ENCODE data around the gene B3GAT3. TPM values are rescaled to one million over a fixed set of nuclear protein-coding genes. Genes with fewer than 3 reads are reported as not detected.
"Not testable (repeated sequence)": the region's sequence is repeated elsewhere in the genome, so short reads cannot be mapped to it uniquely, and the experiment has no call there.

B3GAT3 gene
- total and polyA plus RNA-seq, 2 donors (not counting 3 experiments of a cell fraction or from before 2014, with no cell fraction given) = 31.6 to 37.2 TPM

GRCh38 chr11:62588966-62589637 is 32.7 kb downstream of the B3GAT3 start:
- Histone ChIP-seq H3K27me3 (ENCODE audit: control insufficient read depth in 2 of 2, insufficient read depth in 2 of 2, low read length in 2 of 2) (no peaks in the 10 kb centered on the region), H3K4me3 (replicated peaks in 1 of 3; ENCODE audit: insufficient read depth in 1 of 3, low read depth in 1 of 3, low read length in 3 of 3) (no peak overlapping the region), H3K9me3 (replicated peaks; ENCODE audit: control insufficient read depth, insufficient read depth, low read length) (no peaks in the 10 kb centered on the region), H3K79me2 (ENCODE audit: control insufficient read depth, insufficient read depth, low read length) (peaks cover 9% of the 10 kb centered on the region), H4K20me1 (replicated peaks; ENCODE audit: control insufficient read depth, extremely low read depth, insufficient read depth, low read length) (no peaks in the 10 kb centered on the region), H3K27ac (ENCODE audit: insufficient read depth, low read depth, low read length) (no peak overlapping the region), H3K36me3 (ENCODE audit: control insufficient read depth in 2 of 2, extremely low read depth in 1 of 2, insufficient read depth in 2 of 2, low read length in 2 of 2) (peaks cover 9 to 12% of the 10 kb centered on the region in 2 experiments), H3K4me1 (ENCODE audit: control insufficient read depth, extremely low read depth, insufficient read depth, low read length) (peaks cover 18% of the 10 kb centered on the region), H3K4me2 (ENCODE audit: insufficient read depth, low read length) (no peak overlapping the region), H2AFZ (ENCODE audit: low read depth, low read length) (no peak overlapping the region), H3K9me1 (replicated peaks; ENCODE audit: control insufficient read depth, extremely low read depth, insufficient read depth, low read length) (no peaks in the 10 kb centered on the region), H3K9ac (replicated peaks; ENCODE audit: extremely low read depth, insufficient read depth, low read length) (no peak overlapping the region)
- DNase-seq (ENCODE audit: low read depth, low spot score) = peak; percentile 50
- ChIA-PET CTCF (interaction anchor here (0.9 to 1.5 kb wide), 5 partner anchors 12 to 28 kb away, joined by 3 to 9 read pairs (median 5); partner anchors contain the start of gene EEF1G), POLR2A (no interaction called here)
- no TSS peak for BruUV-seq (replicated peaks)
- dilution Hi-C loops (cut with MboI; ENCODE audit: extremely low pct_ligation_motif_present, low sequenced_read_pairs) = no loop called here
- intact Hi-C loops (cut with micrococcal nuclease) = no loop called here
- TF ChIP-seq CTCF (IDR thresholded peaks at IDR 0.05; ENCODE audit: extremely low read depth in 1 of 2, insufficient read depth in 1 of 2, low read depth in 1 of 2, low read length in 2 of 2) = peak; percentile 23 to 39
- TF ChIP-seq EZH2 (IDR thresholded peaks at IDR 0.05; ENCODE audit: borderline replicate concordance, low read depth, low read length, severe bottlenecking) = no peak
- FAIRE-seq = no peak

GRCh38 chr11:62585356-62585755 is 36.4 kb downstream of the B3GAT3 start:
- H3K27ac ChIP-seq (ENCODE audit: insufficient read depth, low read depth, low read length); H2AFZ ChIP-seq (ENCODE audit: low read depth, low read length); H3K4me1 ChIP-seq (ENCODE audit: control insufficient read depth, extremely low read depth, insufficient read depth, low read length); intact Hi-C loops (cut with micrococcal nuclease); H3K9ac ChIP-seq (replicated peaks; ENCODE audit: extremely low read depth, insufficient read depth, low read length); BruUV-seq (replicated peaks); dilution Hi-C loops (cut with MboI; ENCODE audit: extremely low pct_ligation_motif_present, low sequenced_read_pairs); H3K9me1 ChIP-seq (replicated peaks; ENCODE audit: control insufficient read depth, extremely low read depth, insufficient read depth, low read length); H3K4me2 ChIP-seq (ENCODE audit: insufficient read depth, low read length); H3K27me3 ChIP-seq (ENCODE audit: control insufficient read depth in 2 of 2, insufficient read depth in 2 of 2, low read length in 2 of 2); H3K9me3 ChIP-seq (replicated peaks; ENCODE audit: control insufficient read depth, insufficient read depth, low read length); H4K20me1 ChIP-seq (replicated peaks; ENCODE audit: control insufficient read depth, extremely low read depth, insufficient read depth, low read length); H3K4me3 ChIP-seq (replicated peaks in 1 of 3; ENCODE audit: insufficient read depth in 1 of 3, low read depth in 1 of 3, low read length in 3 of 3); FAIRE-seq; H3K79me2 ChIP-seq (ENCODE audit: control insufficient read depth, insufficient read depth, low read length); H3K36me3 ChIP-seq (ENCODE audit: control insufficient read depth in 2 of 2, extremely low read depth in 1 of 2, insufficient read depth in 2 of 2, low read length in 2 of 2); DNase-seq (ENCODE audit: low read depth, low spot score): not testable (repeated sequence)
- CTCF ChIA-PET = interaction anchor here (2.3 kb wide), 1 partner anchor 161 kb away, joined by 7 read pairs; no protein-coding TSS in a partner anchor
- POLR2A ChIA-PET = interaction anchor here (1.2 kb wide), 1 partner anchor 11 kb away, joined by 3 read pairs; no protein-coding TSS in a partner anchor

GRCh38 chr11:62581735-62582134 is 40.1 kb downstream of the B3GAT3 start:
- dilution Hi-C loops (cut with MboI; ENCODE audit: extremely low pct_ligation_motif_present, low sequenced_read_pairs); H3K9ac ChIP-seq (replicated peaks; ENCODE audit: extremely low read depth, insufficient read depth, low read length); H3K27me3 ChIP-seq (ENCODE audit: control insufficient read depth in 2 of 2, insufficient read depth in 2 of 2, low read length in 2 of 2); FAIRE-seq; DNase-seq (ENCODE audit: low read depth, low spot score); H3K36me3 ChIP-seq (ENCODE audit: control insufficient read depth in 2 of 2, extremely low read depth in 1 of 2, insufficient read depth in 2 of 2, low read length in 2 of 2); intact Hi-C loops (cut with micrococcal nuclease); H2AFZ ChIP-seq (ENCODE audit: low read depth, low read length); H3K4me3 ChIP-seq (replicated peaks in 1 of 3; ENCODE audit: insufficient read depth in 1 of 3, low read depth in 1 of 3, low read length in 3 of 3); H4K20me1 ChIP-seq (replicated peaks; ENCODE audit: control insufficient read depth, extremely low read depth, insufficient read depth, low read length); H3K27ac ChIP-seq (ENCODE audit: insufficient read depth, low read depth, low read length); H3K79me2 ChIP-seq (ENCODE audit: control insufficient read depth, insufficient read depth, low read length); H3K9me3 ChIP-seq (replicated peaks; ENCODE audit: control insufficient read depth, insufficient read depth, low read length); H3K4me2 ChIP-seq (ENCODE audit: insufficient read depth, low read length); POLR2A ChIA-PET; H3K9me1 ChIP-seq (replicated peaks; ENCODE audit: control insufficient read depth, extremely low read depth, insufficient read depth, low read length); BruUV-seq (replicated peaks): not testable (repeated sequence)
- H3K4me1 ChIP-seq (ENCODE audit: control insufficient read depth, extremely low read depth, insufficient read depth, low read length) = peaks cover 19% of the 10 kb centered on the region
- CTCF ChIA-PET = interaction anchor here (2.0 kb wide), 1 partner anchor 157 kb away, joined by 5 read pairs; no protein-coding TSS in a partner anchor

Measured in endothelial cell of umbilical vein (primary cell).